ENCODE results near the gene SLC66A1. TPM values are rescaled to one million over a fixed set of nuclear protein-coding genes. Genes with fewer than 3 reads are reported as not detected.

SLC66A1 gene
- total RNA-seq, 1 experiment from 2014 or later = 22.5 TPM

GRCh38 chr1:19327301-19327700 lies 15.2 kb downstream of the SLC66A1 start:
- Histone ChIP-seq H3K23ac (ENCODE audit: insufficient read length, low read depth, low read length) (no peak overlapping the region), H4K5ac (ENCODE audit: insufficient read length, low read depth, low read length) (no peak overlapping the region), H3K27ac (ENCODE audit: insufficient read length, low read depth, low read length) (no peak overlapping the region), H2BK120ac (ENCODE audit: low read depth, low read length, poor library complexity, severe bottlenecking) (no peak overlapping the region), H3T11ph (ENCODE audit: low read length) (no peak overlapping the region), H3K9ac (ENCODE audit: extremely low read depth, insufficient read length, low read length) (no peak overlapping the region), H3K4me2 (ENCODE audit: insufficient read depth, insufficient read length, low read length) (no peak overlapping the region), H3K27me3 (ENCODE audit: insufficient read depth, low read length) (no peaks in the 10 kb centered on the region), H3K4ac (ENCODE audit: low read depth, low read length) (no peak overlapping the region), H4K20me1 (ENCODE audit: control insufficient read depth, insufficient read depth, insufficient read length) (no peaks in the 10 kb centered on the region), H3K56ac (ENCODE audit: insufficient read length, low read depth, low read length) (no peak overlapping the region), H3K79me1 (ENCODE audit: insufficient read depth, low read depth, low read length, poor library complexity, severe bottlenecking) (no peaks in the 10 kb centered on the region), H2BK20ac (ENCODE audit: low read depth, low read length, poor library complexity, severe bottlenecking) (no peak overlapping the region), H2AK5ac (ENCODE audit: insufficient read length, low read length) (no peak overlapping the region), H3K9me3 (ENCODE audit: control insufficient read depth, low read depth, low read length) (no peaks in the 10 kb centered on the region), H3K23me2 (ENCODE audit: insufficient read length, low read depth, low read length, poor library complexity, severe bottlenecking) (no peaks in the 10 kb centered on the region), H4K8ac (replicated peaks; ENCODE audit: insufficient read length, low read depth, low read length) (no peak overlapping the region), H3K79me2 (ENCODE audit: insufficient read depth, low read length) (no peaks in the 10 kb centered on the region), H3K18ac (ENCODE audit: insufficient read length, low read depth, low read length) (no peak overlapping the region), H3K14ac (ENCODE audit: insufficient read depth, low read length) (no peak overlapping the region), H2AFZ (ENCODE audit: low read length) (no peak overlapping the region), H2BK15ac (ENCODE audit: low read depth, low read length) (no peak overlapping the region), H3K4me1 (ENCODE audit: insufficient read depth, low read length) (no peaks in the 10 kb centered on the region), H2BK5ac (ENCODE audit: insufficient read length, low read length) (no peak overlapping the region), H4K91ac (ENCODE audit: insufficient read length, low read depth, low read length) (no peak overlapping the region), H2BK12ac (ENCODE audit: insufficient read length, low read depth, low read length) (no peak overlapping the region)
- TF ChIP-seq CTCF (conservative IDR thresholded peaks at IDR 0.05) = no peak
- DNase-seq = peak; percentile 19
- peaks cover 10 to 25% (median 18%) of the 10 kb centered on the region in 3 experiments; a peak in 6 of 7 replicates for H3K36me3 Mint-ChIP-seq (ENCODE audit: insufficient read depth in 1 of 3, low read depth in 3 of 3)
- H3K27me3 Mint-ChIP-seq (ENCODE audit: low read depth) = no peaks in the 10 kb centered on the region; the same call in 1 of the 2 replicates
- no CpG with 5 or more reads among the region's 16 CpGs for WGBS (ENCODE audit: extremely low coverage, insufficient read length, low lambda C conversion rate)
- H3K27ac Mint-ChIP-seq = 0 out of 7 replicates have a peak overlapping the region, but pooled peaks of 2 of the 3 experiments have one; percentile 38 to 60
- H3K4me3 Mint-ChIP-seq = no peak overlapping the region
- H3K4me1 Mint-ChIP-seq = no peaks in the 10 kb centered on the region
- no peaks in the 10 kb centered on the region for H3K9me3 Mint-ChIP-seq
